GM21576 (cell line): Measurements from ENCODE around the gene CHDH.

ENCODE experiments used
- ATAC-seq: cut with Tn5 transposase; IDR thresholded peaks from one replicate; pipeline ENCODE4 v1.9.1; 2021; ENCODE audit warnings: mild to moderate bottlenecking, moderate library complexity; ENCODE audit not compliant: unreplicated experiment

CHDH gene

DNA sequence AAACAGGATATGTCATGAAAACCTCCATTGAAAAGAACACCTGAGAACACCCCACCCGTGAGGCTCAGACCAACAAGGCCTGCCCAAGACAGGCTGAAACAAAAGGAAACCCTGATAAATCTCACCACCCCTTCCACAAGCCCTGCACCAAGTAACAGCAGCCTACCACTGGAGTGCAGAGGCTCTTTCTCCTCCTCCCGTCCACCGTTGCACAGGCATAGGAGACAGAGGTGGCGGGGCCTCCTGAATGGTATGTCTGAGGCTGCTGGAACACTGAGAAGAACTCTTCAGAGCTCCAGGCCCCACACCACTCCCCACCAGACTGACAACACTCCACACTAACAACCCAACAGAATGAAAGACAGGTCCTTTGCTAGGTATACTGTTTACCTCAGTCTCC is 21.4 kb downstream of the CHDH start:
- no peak for ATAC-seq

DNA sequence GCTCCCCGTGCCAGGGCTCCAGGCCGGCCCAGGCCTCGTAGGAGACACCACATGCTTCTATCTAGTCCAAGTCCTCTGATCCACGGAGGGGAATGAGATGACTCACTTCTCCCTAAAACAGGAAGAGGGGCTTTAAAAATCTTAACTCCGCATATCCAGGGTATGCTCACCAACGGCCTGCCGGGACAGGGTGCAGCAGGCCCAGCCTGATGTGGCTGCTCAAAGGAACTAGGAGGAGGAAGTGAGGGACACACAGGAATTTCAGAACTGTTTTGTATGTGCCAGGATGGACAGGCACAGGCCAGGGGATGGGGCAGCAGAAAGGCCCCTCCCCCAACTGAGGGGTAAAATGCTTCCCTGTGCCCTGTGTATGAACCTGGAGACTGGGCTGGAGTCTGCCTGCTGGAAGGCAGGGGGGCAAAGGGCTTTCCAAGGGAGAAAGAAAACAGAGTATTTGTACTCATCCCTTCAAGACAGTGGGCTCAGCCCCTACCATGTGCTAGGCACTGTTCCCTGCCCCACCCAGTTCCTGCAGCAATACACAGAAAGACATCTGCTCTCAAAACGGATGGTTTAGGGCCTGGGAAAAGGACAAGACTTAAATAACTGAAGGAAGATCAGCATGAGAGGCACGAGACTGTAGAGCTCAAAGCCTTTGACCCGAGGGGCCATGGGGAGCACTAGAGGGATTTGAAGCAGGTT is 22.1 kb downstream of the CHDH start:
- no peak for ATAC-seq

DNA sequence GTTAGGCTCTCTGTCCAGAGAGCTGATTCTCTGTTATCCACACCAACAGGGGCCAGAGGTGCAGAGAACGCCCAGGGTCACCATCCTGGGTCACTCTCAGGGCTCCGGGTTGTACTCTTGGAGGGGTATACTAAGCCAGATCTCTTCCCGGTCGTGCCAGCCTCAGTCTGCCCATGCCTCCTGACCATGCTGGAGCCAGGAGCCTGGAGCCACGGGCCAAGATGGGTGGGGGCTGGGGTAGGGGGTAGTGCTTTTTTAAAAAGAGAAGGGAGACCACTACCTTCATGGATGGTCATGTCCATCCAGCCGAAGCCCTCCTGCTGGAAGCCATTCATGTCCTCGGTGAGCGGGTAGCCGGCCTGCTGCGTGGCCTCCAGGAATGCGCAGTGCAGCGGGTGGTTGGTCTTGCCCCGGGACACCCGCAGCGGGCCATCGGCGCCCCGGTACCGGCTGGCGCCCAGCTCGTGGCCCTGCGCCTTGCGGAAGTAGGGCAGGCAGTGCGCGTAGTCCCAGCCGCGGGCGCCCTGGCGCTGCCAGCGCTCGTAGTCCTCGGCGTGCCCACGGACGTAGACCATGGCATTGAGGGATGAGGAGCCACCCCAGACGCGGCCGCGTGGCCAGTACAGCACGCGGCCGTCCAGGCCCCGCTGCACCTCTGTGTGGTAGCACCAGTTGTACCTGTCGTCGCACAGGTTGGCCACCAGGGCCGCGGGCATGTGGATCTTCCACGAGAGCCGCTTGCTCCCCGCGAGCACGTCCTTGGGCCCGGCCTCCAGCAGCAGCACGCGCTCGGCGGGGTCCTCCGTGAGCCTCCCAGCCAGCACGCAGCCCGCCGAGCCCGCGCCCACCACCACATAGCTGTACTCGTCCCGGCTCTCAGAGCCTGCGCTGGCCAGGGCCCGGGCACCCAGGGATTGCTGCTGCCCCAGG is 22.9 kb downstream of the CHDH start:
- no peak for ATAC-seq

DNA sequence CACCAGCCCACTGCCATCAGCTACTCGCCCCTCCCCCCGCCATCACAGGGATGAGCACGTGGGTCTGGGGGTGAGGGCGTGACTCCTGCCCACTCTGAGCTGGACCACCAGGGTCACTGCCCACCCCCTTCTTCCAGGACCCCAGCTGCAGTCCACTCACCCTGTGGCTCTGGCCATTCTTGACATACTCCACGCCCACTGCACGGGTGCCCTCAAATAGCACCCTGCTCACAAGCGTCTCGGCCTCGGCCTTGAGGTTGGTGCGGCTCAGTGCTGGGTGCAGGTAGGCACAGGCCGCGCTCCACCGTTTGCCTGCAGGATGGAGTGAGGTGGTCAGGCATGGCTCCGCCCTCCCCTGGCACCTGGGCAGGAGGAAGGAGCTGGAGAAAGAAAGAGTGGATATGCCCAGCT is 23.9 kb downstream of the CHDH start:
- ATAC-seq: no peak

DNA sequence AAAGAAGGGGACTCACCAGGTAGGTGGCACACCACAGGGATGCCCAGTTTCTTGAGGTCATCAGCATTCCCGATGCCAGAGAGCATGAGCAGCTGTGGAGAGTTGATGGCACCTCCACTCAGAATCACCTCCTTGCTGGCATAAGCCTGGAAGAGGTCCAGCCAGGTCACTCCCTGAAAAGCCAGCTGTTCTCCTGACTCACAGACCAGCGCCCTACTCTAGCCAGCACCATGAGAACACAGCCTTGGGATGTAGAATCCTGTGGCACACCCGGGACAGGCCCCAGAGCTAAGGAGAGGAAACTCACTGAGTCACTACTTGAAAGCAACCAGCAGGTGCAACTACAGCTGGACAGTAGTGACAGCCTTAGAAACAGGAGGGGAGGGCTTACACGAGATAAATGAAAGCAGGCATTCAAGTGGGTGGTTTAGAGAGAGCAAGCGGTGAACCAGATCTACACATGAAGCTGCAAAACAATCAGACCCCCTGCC is 24.5 kb downstream of the CHDH start:
- ATAC-seq: no peak

DNA sequence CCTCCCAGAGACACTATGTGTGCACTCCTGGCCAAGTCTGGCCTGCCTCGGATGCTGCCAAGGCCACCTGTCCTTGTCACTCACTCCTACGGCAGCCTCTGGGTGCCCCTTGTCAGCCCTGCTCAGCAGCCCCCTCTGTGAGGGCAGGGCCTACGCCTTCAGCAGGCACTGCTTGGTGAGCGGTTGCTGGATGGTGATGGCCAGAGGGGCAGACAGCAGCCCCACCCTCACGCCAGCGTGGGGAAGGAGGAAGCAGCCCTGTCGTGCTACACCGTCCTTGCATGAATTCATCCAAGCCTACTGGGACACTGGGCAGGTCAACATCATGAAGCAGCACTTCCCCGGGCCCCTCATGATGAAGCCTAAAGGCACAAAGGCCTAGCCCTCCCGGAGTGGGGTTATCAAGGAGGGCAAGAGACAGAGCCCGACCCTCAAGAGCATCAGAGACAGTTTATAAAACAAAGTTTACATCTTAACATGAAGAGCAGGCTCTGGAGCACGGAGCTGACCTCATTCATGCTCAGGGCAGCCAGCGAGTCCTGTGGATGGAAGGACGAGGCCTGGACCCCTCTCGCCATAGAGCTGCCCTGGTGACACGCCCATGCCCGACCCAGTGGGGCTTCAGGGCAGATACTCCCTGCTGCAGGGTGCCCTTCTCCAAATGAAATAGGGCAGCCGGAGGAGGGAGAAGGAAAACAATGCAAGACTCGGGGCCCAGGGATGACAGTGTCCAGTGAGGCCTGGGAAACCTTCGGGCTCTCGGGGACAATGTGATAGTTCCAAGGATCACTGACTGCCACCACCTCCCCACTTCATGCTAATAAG is 25.3 kb downstream of the CHDH start:
- no peak for ATAC-seq

DNA sequence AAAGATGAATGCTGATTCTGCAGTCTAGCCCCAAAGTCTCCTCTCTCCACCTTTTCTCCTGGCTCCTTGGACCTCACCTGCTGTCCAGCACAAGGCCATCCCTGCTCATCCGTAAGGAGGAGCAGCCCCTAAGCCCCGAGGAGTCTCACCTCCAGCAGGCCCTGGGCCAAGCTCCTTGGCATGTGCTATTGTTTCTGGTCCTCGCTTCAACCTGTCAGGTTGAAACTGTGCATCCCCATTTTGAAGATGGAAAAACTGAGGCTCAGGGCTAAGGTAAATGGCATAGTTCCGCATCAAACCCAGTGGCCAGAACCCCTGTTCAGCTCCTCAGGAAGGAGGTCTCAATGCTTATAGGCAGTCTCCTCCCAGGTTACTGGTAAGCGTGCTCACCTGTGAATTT is 26.1 kb downstream of the CHDH start:
- ATAC-seq: no peak

DNA sequence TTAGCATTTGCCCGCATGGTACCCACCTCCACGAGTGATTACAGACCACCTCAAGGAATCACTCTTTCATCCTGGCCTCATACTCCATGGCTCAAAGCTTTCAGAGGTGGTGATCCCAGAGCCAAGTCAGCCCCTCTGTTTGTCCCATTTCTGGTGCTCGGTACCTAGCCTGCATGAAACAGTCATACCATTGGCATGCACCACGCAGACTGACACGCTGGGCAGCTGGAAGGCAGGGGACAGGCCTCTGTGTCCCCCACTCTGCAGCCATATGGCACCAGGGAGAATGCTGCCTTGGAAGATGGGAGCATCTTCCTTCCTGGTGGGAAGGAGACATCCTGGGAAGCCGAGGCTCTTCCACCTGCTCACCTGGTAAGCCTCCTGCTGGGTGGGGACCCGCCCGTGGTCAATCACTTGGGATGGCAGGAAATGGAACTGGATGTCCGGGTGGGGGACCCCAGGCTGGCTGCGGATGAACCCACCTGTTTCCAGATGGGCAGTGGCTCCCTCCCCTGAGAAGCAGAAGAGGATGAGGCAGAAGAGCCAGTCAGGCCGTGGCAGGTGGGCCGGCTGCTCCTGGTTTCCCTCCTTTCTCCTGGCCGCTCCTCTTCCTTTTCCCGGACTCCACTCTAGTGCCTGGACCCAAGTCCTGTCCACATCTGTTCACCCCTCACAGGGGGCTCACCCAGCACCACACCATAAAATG is 26.9 kb downstream of the CHDH start:
- no peak for ATAC-seq

DNA sequence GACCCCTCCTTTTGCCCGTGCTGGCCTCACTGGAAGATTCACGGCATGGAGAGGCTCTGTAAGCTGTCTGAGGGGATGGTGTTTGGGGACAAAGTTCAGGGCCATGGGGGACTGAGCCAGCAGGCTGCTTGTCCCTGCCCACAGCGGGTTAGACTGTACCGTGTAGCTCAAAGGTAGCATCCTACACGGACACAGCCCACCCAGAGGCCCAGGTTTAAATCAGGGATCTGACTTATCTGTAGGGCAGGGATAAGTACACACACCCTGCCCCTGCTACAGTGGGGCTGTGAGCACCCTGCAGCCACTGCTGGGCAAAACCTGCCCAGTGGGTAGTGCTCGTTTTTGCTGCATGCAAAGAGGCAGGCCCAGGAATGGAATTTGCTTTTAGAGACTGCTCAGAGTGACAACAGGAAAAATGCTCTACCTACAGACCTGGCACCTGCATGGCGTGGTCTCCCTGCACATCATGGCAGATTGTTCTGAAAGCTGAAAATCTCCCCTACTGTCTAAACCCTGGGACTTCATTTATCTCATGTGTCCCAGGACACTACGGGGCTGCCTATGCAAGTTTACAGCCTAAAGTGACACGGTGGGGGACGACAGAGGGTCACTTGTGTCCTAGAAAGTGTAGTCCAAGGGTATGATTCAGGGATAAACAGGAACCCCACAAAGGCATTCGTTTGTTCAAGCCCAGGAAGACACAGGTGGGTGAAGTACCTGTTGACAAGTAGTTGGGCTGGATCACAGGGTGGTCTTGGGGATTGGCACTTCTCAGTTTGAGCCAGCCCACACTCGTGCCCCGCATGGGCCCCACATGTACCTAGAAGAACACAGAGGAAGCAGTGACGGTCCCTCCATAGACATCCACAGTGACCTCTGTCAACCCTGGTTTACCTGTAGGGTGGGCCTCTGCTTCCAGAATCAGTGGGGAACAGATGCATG is 27.7 kb downstream of the CHDH start:
- no peak for ATAC-seq

DNA sequence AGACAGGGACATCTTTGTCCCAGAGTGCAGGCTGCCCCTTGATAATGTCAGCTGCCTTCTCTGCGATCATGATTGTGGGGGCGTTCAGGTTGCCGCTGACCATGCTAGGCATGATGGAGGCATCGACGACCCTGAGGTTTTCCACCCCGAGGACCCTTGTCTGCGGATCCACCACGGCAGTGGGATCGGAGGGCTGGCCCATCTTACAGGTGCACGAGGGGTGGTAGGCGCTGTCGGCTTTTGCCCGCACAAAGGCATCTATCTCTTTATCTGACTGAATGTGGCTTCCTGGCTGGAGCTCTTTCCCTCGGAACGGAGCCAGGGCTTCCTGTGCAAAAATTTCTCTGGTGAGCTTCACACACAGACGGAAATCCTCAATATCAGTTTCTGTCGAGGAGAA is 28.4 kb downstream of the CHDH start:
- ATAC-seq: no peak

DNA sequence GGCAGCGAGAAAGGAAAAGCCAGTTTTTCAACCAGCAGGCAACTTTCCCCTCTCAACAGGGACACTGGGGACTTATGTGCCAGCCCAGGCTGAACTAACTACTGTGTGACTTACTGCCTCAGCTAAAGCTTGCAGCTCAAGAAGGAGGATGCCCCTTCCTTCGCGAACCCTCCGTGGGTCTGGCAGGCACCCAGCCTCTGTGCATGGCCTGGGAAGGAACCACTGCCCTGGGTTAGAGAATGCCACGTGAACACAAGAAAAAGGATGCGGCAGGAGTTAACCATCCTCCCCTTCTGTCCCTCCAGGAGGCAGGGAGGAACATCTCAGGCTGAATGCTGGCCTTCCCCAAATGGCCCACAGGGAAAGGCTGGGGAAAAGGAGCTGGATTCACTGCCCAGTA is 29.0 kb downstream of the CHDH start:
- no peak for ATAC-seq

DNA sequence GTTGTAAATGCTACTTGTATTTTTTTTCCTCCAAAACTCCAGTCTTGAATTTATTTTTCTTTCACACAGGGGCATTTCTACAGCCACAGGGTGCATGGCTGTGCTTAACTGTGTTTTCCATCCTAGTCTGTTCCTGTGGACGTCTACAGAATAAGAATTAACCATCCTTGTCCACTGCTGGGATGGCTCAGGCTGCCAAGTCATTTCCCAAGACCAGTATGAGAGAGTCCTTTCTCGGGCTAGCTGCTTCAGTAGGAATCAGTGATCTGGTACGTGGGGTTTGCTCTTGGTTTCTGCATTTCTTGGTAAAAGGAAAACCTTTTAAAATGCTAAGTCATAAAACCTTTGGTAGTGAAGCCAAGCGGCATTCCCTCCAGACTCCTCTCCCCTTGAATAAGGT is 29.8 kb downstream of the CHDH start:
- no peak for ATAC-seq

DNA sequence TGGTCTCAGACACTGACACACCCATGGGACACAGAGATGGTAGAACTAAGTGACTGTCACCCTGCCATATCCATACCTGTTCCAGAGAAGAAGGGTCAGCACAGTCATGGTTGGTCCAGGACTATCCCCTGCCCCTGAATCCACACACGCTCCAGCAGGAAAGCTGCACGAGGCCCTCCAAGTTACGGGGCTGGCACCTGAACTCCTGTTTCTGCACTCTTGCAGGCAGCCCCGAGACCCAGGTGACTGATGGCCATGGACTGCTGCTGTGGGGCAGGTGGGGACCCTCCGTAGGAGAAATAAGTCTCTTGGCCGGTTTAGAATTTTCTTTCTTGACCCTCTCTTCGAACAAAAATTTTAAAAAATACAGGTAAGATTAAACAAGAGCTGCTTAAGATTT is 30.6 kb downstream of the CHDH start:
- ATAC-seq: no peak

DNA sequence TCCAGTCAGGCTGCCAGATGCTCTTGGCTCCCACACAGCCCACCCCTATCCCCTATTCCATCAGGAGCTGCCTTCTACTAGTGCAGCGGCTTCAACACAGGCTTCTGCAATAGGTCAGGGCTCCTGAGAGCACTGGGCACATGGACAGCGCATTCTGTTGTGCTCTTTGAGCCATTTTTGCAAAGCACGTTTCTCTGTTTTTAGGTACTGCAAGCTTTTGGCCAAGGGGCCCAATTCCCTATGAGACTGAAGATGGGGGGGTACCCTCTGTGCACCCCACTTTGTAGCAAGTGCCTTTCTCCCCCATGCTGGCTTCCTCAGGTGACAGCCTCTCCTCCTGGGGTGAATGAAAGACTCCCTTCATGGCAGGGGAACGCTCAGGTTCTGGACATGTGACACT is 31.2 kb downstream of the CHDH start:
- no peak for ATAC-seq

DNA sequence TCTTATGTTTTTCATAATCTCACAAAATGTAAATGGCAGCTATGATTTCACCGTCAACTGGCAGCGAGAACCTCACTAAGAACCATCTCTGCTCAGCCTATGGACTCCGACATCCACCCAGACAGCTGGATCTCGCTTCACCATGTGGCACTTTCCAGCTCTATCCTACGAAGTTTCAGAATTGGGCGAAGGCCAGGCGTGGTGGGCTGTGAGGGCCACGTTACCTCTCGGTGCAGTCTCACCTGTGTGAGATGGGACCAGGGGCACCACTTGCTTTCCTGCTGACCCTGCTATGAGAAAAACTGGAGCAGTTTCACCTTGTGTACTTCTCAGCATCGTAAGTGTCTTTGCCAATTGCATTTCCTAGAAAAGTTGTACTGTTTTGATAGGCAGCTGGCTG is 32.3 kb downstream of the CHDH start:
- ATAC-seq: no peak

DNA sequence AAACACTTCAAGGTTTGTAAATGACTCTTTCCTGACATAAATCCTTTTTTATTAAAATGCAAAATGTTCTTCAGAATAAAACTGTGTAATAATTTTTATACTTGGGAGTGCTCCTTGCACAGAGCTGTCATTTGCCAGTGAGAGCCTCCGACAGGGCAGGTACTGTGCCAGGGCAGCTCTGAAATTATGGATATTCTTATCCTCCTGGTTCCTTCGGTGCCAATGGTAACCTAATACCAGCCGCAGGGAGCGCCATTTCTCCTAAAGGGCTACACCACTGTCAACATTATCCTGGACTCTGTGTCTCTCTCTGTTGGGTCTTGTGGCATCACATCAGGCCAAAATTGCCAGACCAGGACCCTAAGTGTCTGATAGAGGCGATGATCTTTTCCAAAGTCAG is 33.0 kb downstream of the CHDH start:
- ATAC-seq: no peak

DNA sequence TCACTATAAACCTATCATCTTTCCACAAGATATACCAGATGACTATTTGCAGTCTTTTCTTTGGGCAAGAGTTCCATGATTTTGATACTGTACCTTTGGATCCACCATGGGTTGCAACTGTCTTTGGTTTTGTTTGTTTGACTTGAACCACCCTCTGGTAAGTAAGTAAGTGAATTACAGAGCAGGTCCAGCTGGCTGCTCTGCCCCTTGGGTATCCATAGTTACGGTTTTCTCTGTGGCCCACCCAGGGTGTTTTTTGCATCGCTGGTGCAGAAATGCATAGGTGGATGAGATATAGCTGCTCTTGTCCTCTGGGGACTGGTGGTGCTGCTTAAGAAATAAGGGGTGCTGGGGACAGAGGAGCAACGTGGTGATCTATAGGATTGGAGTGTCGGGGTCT is 33.8 kb downstream of the CHDH start:
- ATAC-seq: no peak

DNA sequence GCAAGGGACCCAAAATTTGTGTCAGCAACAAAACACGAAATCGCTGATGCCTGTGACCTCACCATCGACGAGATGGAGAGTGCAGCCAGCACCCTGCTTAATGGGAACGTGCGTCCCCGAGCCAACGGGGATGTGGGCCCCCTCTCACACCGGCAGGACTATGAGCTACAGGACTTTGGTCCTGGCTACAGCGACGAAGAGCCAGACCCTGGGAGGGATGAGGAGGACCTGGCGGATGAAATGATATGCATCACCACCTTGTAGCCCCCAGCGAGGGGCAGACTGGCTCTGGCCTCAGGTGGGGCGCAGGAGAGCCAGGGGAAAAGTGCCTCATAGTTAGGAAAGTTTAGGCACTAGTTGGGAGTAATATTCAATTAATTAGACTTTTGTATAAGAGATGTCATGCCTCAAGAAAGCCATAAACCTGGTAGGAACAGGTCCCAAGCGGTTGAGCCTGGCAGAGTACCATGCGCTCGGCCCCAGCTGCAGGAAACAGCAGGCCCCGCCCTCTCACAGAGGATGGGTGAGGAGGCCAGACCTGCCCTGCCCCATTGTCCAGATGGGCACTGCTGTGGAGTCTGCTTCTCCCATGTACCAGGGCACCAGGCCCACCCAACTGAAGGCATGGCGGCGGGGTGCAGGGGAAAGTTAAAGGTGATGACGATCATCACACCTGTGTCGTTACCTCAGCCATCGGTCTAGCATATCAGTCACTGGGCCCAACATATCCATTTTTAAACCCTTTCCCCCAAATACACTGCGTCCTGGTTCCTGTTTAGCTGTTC is 34.9 kb downstream of the CHDH start:
- no peak for ATAC-seq
